IMR-90 (cell line): ENCODE measurements around the gene OR2W3. TPM values are rescaled to one million over a fixed set of nuclear protein-coding genes. Genes with fewer than 3 reads are reported as not detected.

Source experiments
- ATAC-seq: fragments of 200-7000 bp; cut with Tn5 transposase; 2 replicates; pipeline ENCODE4 v1.9.1; 2020; ENCODE audit warnings: low read depth, mild to moderate bottlenecking, moderate library complexity
- BruUV-seq: library from RNA; stranded (reverse); fragments of 400-500 nt; replicated peaks from 2 replicates; lab custom pipeline; 2021; lab: Mats Ljungman, UMichigan
- CTCF ChIA-PET: fragments of 300-600 bp; formaldehyde crosslinking; extraction: SDS; loops from one replicate; lab custom pipeline; 2021; ENCODE audit warnings: antibody characterized with exemption; lab: Yijun Ruan, JAX
- POLR2A ChIA-PET: fragments of 300-600 bp; sonication (Branson Sonifier 250); formaldehyde crosslinking; loops from one replicate; lab custom pipeline; 2022; ENCODE audit warnings: antibody characterized with exemption; ENCODE audit not compliant: unreplicated experiment; lab: Charles Lee
- DNase-seq: peaks from one replicate; pipeline ENCODE4 v3.0.0; 2013
- H2AFZ ChIP-seq: replicated peaks from 2 replicates; pipeline ENCODE3; 2013; ENCODE audit warnings: low read length, mild to moderate bottlenecking; ENCODE audit not compliant: poor library complexity
- H2AK5ac ChIP-seq: 2 replicates; pipeline ENCODE4 v1.6.1; 2013; ENCODE audit warnings: low read depth, low read length, inconsistent platforms
- H2AK9ac ChIP-seq: replicated peaks from 2 replicates; pipeline ENCODE3; 2013; ENCODE audit warnings: mild to moderate bottlenecking, low read depth, low read length, moderate library complexity; ENCODE audit not compliant: poor library complexity
- H2BK120ac ChIP-seq: 2 replicates; pipeline ENCODE4 v1.6.1; 2013; ENCODE audit warnings: low read depth, low read length, inconsistent platforms
- H2BK15ac ChIP-seq: 3 replicates; pipeline ENCODE4 v1.6.1; 2013; ENCODE audit warnings: low read depth, low read length, inconsistent platforms
- H2BK20ac ChIP-seq: 2 replicates; pipeline ENCODE4 v1.6.1; 2013; ENCODE audit warnings: low read depth, mild to moderate bottlenecking, inconsistent platforms, low read length, moderate library complexity
- H2BK5ac ChIP-seq: 2 replicates; pipeline ENCODE4 v1.6.1; 2013; ENCODE audit warnings: mild to moderate bottlenecking, low read depth, low read length, inconsistent platforms; ENCODE audit not compliant: poor library complexity, severe bottlenecking
- H3K14ac ChIP-seq: replicated peaks from 2 replicates; pipeline ENCODE4 v1.6.1; 2013; ENCODE audit warnings: low read depth, low read length, inconsistent platforms
- H3K18ac ChIP-seq: 2 replicates; pipeline ENCODE4 v1.6.1; 2013; ENCODE audit warnings: low read depth, low read length, control low read depth
- H3K23ac ChIP-seq: 2 replicates; pipeline ENCODE4 v1.6.1; 2013; ENCODE audit warnings: low read depth, low read length, inconsistent platforms
- H3K27ac ChIP-seq: 2 replicates; pipeline ENCODE4 v1.5.1; 2013; ENCODE audit warnings: mild to moderate bottlenecking, control low read depth, low read length; ENCODE audit not compliant: insufficient read depth
- H3K27me3 ChIP-seq: 2 replicates; pipeline ENCODE4 v1.6.1; 2013; ENCODE audit warnings: low read length; ENCODE audit not compliant: control insufficient read depth, insufficient read depth
- H3K36me3 ChIP-seq: 2 replicates; pipeline ENCODE4 v1.6.1; 2013; ENCODE audit warnings: low read length, mixed read lengths; ENCODE audit not compliant: control insufficient read depth, insufficient read depth
- H3K4ac ChIP-seq: 2 replicates; pipeline ENCODE4 v1.6.1; 2013; ENCODE audit warnings: low read depth, low read length, inconsistent platforms
- H3K4me1 ChIP-seq: 2 replicates; pipeline ENCODE4 v1.6.1; 2013; ENCODE audit warnings: low read length, mixed read lengths; ENCODE audit not compliant: control insufficient read depth, insufficient read depth
- H3K4me2 ChIP-seq: 2 replicates; pipeline ENCODE4 v1.6.1; 2013; ENCODE audit warnings: low read depth, mild to moderate bottlenecking, control low read depth, low read length, moderate library complexity
- H3K4me3 ChIP-seq: 2 replicates; pipeline ENCODE4 v1.5.1; 2013; ENCODE audit warnings: low read depth, mild to moderate bottlenecking, control low read depth, low read length, moderate library complexity; ENCODE audit not compliant: insufficient read depth
- H3K56ac ChIP-seq: 2 replicates; pipeline ENCODE4 v1.6.1; 2013; ENCODE audit warnings: low read length, inconsistent platforms; ENCODE audit not compliant: insufficient read depth; ENCODE audit errors: extremely low read depth
- H3K79me1 ChIP-seq, 2 experiments: 2 replicates each; pipeline ENCODE4 v1.6.1; 2013; ENCODE audit warnings: low read length in 2 of 2, inconsistent platforms in 1 of 2, low read depth in 1 of 2
- H3K9ac ChIP-seq: 2 replicates; pipeline ENCODE4 v1.6.1; 2013; ENCODE audit warnings: low read depth, low read length, control low read depth
- H3K9me1 ChIP-seq: 2 replicates; pipeline ENCODE4 v1.6.1; 2013; ENCODE audit warnings: low read length, inconsistent platforms; ENCODE audit not compliant: insufficient read depth
- H3K9me3 ChIP-seq: 2 replicates; pipeline ENCODE4 v1.6.1; 2013; ENCODE audit warnings: low read length; ENCODE audit not compliant: control insufficient read depth, insufficient read depth
- H4K20me1 ChIP-seq: 2 replicates; pipeline ENCODE4 v1.6.1; 2013; ENCODE audit warnings: low read length, inconsistent platforms; ENCODE audit not compliant: insufficient read depth
- H4K5ac ChIP-seq: 2 replicates; pipeline ENCODE4 v1.6.1; 2013; ENCODE audit warnings: mild to moderate bottlenecking, low read depth, low read length, control low read depth
- H4K8ac ChIP-seq, 2 experiments: 2 replicates each; pipeline ENCODE4 v1.6.1; 2013; ENCODE audit warnings: low read depth in 2 of 2, low read length in 2 of 2, control low read depth in 1 of 2, inconsistent platforms in 1 of 2
- H4K91ac ChIP-seq: 2 replicates; pipeline ENCODE4 v1.6.1; 2013; ENCODE audit warnings: low read depth, low read length, inconsistent platforms; ENCODE audit not compliant: insufficient read depth
- BHLHE40 ChIP-seq: fragments of 150-350 bp; IDR thresholded peaks from 2 replicates; pipeline ENCODE4 v1.6.1; 2016; ENCODE audit warnings: mild to moderate bottlenecking, low read depth, low read length
- CHD1 ChIP-seq: IDR thresholded peaks from 2 replicates; pipeline ENCODE4 v1.6.1; 2012; ENCODE audit warnings: low read depth, low read length, improper control_type of control experiment
- MAZ ChIP-seq: IDR thresholded peaks from 2 replicates; pipeline ENCODE4 v1.6.1; 2012; ENCODE audit warnings: low read depth, mild to moderate bottlenecking, low read length, improper control_type of control experiment, moderate library complexity, borderline replicate concordance
- MXI1 ChIP-seq: IDR thresholded peaks from 2 replicates; pipeline ENCODE4 v1.6.1; 2012; ENCODE audit warnings: low read depth, mild to moderate bottlenecking, low read length, moderate library complexity, borderline replicate concordance
- RCOR1 ChIP-seq: IDR thresholded peaks from 2 replicates; pipeline ENCODE4 v1.6.1; 2012; ENCODE audit warnings: mild to moderate bottlenecking, low read length, improper control_type of control experiment; ENCODE audit not compliant: insufficient replicate concordance
- WGBS, 2 experiments: methylation state at CpG; one replicate each; pipeline versions ENCODE4 v1.1.5 to v1.1.7; 2013; ENCODE audit warnings: missing lambda C conversion rate in 2 of 2; ENCODE audit not compliant: insufficient read length in 1 of 2; ENCODE audit errors: extremely low coverage in 2 of 2; 5-methylcytosine and 5-hydroxymethylcytosine counted together
- dilution Hi-C: fragments of 300-500 bp; cut with HindIII; formaldehyde crosslinking; loops from one replicate; pipeline ENCODE4 v1.14.3; 2018; ENCODE audit warnings: low sequenced_read_pairs; ENCODE audit not compliant: unreplicated experiment
- in situ Hi-C: fragments of 300-500 bp; cut with MboI; formaldehyde crosslinking; loops from 3 replicates; pipeline ENCODE4 v1.14.3; 2019; ENCODE audit warnings: low sequenced_read_pairs, inconsistent platforms, mixed read lengths
- intact Hi-C: fragments of 100-400 bp; cut with micrococcal nuclease; formaldehyde crosslinking; loops from 2 replicates; pipeline ENCODE4 v1.10.0; 2022
- polyA plus RNA-seq, 3 experiments: library from polyadenylated mRNA; depleted of rRNA; stranded (reverse); fragments of >200 nt; gene quantifications; 2 replicates each; pipeline ENCODE4 v1.2.3, GENCODE V29; 2012; ENCODE audit warnings: low replicate concordance in 1 of 3
- total RNA-seq: library from RNA; depleted of rRNA; stranded (reverse); fragments of >200 nt; gene quantifications from 2 replicates; pipeline ENCODE4 v1.2.3, GENCODE V29; 2012

The OR2W3 gene
- total and polyA plus RNA-seq, 2 of the 4 experiments (the other 2 are of a cell fraction): 0.54 to 0.63 TPM

DNA sequence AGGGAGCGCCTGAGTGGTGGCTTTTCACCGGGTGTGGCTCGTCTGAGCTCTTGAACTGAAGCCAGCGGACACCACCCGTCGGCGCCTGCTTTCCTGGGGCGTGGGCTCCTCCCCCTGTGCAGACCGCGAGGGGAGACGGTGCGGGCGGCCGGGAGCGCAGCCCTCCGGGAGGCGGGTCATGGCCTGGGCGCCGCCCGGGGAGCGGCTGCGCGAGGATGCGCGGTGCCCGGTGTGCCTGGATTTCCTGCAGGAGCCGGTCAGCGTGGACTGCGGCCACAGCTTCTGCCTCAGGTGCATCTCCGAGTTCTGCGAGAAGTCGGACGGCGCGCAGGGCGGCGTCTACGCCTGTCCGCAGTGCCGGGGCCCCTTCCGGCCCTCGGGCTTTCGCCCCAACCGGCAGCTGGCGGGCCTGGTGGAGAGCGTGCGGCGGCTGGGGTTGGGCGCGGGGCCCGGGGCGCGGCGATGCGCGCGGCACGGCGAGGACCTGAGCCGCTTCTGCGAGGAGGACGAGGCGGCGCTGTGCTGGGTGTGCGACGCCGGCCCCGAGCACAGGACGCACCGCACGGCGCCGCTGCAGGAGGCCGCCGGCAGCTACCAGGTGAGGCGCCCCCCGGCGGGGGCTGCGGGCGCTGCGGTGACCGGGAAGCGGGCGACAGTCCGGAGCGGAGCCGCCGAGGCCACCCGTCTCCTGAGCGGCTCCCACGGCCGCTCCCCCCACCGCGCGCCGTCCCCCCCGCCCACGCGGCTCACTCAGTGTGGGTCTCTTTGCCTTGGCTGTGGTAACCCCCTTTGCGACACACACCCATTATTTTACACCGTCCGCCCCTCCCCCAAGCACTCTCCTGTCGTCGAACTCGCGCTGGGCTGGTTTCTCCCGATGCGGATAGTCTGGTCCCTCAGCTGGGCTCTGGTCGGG lies 38.1 kb upstream of the OR2W3 start, which contains the start of gene TRIM58:
TRIM58 (plus strand) TSS at position 119 of the 916 bp plus-strand sequence; CDS start at position 179, 60 bp downstream.
- DNase-seq (no peak), ATAC-seq (no peak)
- no peak within 1 kb of the TSS for H4K91ac ChIP-seq
- no TSS peak for BruUV-seq
- WGBS, 2 experiments: 8% methylated on average over 36 of the region's 109 CpGs; no CpG with 5 or more reads in 1 of the 2 experiments
- H2AFZ ChIP-seq: peak within 1 kb of the TSS; percentile 63
- H3K4ac ChIP-seq: no peak within 1 kb of the TSS
- no peak within 1 kb of the TSS for H3K14ac ChIP-seq
- ChIA-PET POLR2A (no interaction called here), CTCF (no interaction called here)
- peaks cover 26% of the 10 kb centered on the region for H3K9me3 ChIP-seq
- H3K23ac ChIP-seq: no peak within 1 kb of the TSS
- no peaks in the 10 kb centered on the region for H3K9me1 ChIP-seq
- H3K36me3 ChIP-seq: no peaks in the 10 kb centered on the region
- H3K79me1 ChIP-seq: no peaks in the 10 kb centered on the region
- no peak within 1 kb of the TSS for H2BK120ac ChIP-seq
- H2BK15ac ChIP-seq: no peak within 1 kb of the TSS
- no peak within 1 kb of the TSS for H3K27ac ChIP-seq
- no peaks in the 10 kb centered on the region for H3K4me1 ChIP-seq
- dilution Hi-C loops: no loop called here
- no peaks in the 10 kb centered on the region for H3K27me3 ChIP-seq
- H4K5ac ChIP-seq: no peak within 1 kb of the TSS; the same call in 1 of the 2 replicates
- no peak within 1 kb of the TSS for H2BK20ac ChIP-seq
- H3K9ac ChIP-seq: no peak within 1 kb of the TSS
- H2AK9ac ChIP-seq: no peak within 1 kb of the TSS
- intact Hi-C loops: no loop called here
- no peak within 1 kb of the TSS for H2BK5ac ChIP-seq
- peak within 1 kb of the TSS; percentile 86 for H3K4me3 ChIP-seq
- H4K20me1 ChIP-seq: no peaks in the 10 kb centered on the region
- peak within 1 kb of the TSS; percentile 27; the same call in 1 of the 2 replicates for H3K18ac ChIP-seq
- H3K56ac ChIP-seq: no peak within 1 kb of the TSS
- in situ Hi-C loops: no loop called here
- no peak for TF ChIP-seq MXI1
- no peak for TF ChIP-seq CHD1
- no peak for TF ChIP-seq RCOR1
- TF ChIP-seq MAZ: no peak
- TF ChIP-seq BHLHE40: no peak
- H3K4me2 ChIP-seq: peak within 1 kb of the TSS; percentile 65; the same call in 1 of the 2 replicates
- no peak within 1 kb of the TSS for H2AK5ac ChIP-seq
- no peak within 1 kb of the TSS; a peak in 1 of 4 replicates for H4K8ac ChIP-seq
